HG02798 (cell line): Measurements from ENCODE around the gene CATSPER2.
"Not testable (repeated sequence)": the region's sequence is repeated elsewhere in the genome, so short reads cannot be mapped to it uniquely, and the experiment has no call there.

ENCODE experiments used
- ATAC-seq: cut with Tn5 transposase; IDR thresholded peaks from one replicate; pipeline ENCODE4 v1.9.1; 2021; ENCODE audit warnings: mild to moderate bottlenecking; ENCODE audit not compliant: unreplicated experiment, poor library complexity

Gene CATSPER2

GRCh38 chr15:43648649-43649429 is at the start of gene CATSPER2:
Gene CATSPER2, minus strand, starts transcription at chr15:43648844. Its CDS starts 783 bp downstream, at chr15:43648061.
- ATAC-seq: no peak

DNA sequence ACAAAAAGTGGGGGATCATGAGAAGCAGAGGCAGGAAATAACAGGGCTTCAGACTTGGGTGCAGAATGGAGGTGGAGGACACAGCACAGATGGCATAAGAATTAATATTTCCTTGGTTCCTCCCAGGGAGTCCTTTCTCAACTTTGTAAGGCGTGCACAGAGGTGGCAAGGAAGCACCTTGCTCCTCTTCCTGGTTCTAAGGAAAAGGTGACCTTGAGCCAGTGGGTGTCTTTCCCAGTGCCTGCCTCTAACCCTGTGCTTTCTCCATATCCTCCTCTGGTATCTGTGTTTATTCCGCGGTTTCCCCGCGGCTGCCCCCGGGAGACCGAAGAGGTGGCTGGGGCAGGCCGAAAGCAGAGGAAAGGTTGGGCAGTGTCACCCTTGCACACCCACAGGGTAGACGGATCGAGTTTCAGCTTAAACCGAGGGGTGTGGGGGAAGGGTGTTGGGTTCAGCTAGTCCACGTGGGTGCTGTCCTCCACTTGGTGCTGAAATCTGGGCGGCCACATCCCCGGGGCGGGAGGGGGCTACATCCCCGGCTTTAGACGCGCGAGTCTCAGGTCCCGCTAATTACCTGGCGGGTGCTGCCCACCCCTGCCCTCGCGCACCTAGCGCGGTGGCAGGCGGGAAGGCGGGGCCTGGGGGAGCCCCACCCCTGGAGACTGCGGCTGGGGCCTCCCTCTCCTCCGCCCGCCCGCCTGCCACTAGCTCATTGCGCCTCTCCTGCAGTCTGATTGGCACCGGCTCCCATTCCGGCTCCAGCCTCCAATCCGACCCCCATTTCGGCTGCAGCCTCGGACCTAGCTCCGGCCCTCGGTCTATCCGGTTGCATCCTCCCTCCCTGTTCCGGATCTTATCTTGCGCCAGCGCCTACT is 44.7 kb upstream of the CATSPER2 start, which contains the start of gene CKMT1A:
Gene CKMT1A (plus strand): TSS at position 712 of the 875 bp plus-strand sequence. CDS start 192 bp downstream, outside the sequence.
- ATAC-seq: not testable (repeated sequence)

DNA sequence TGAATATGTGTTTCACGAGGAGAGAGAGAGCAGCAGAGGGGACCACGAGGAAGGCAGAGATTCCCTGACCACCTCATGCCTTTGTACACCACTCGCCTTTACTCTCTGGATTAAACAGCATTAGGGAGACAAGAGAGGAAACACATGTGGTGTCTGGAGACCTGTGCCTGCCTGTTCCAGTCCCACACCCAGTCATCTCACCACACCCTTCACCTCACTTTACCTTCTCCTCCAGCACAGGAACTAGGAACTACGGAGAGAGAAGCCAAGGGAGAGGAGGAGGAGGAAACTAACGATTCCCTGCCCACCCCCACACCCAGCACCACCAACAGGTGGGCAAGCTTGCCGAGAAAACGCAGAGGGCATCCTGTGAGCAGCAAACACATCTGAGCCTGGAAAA is 44.0 kb upstream of the CATSPER2 start:
- ATAC-seq: not testable (repeated sequence)

- ATAC-seq: peak; percentile 99
Observed at GRCh38 chr15:43689604-43690301, 41.1 kb upstream of the CATSPER2 start.

DNA sequence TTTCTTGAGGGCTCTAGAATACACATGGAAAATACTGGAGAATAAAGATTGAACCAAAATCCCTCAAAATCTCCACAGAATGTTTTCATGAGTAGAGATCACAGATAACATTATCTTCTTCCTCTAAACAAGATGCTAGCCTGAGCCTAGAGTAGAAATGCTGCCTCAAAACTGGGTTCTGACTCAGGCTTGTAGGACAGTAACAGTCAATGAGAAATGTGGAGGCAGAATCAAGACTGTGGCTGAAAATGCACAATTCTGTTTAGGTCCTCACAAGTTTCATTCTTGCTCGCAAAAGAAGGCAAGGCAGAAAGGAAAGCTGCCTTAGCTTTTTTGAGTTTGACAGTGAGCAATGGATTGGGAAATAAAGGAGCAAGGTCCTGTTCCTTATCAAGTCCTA is 25.5 kb upstream of the CATSPER2 start:
- ATAC-seq: not testable (repeated sequence)

- ATAC-seq: not testable (repeated sequence)
Observed at GRCh38 chr15:43666177-43666576, 17.5 kb upstream of the CATSPER2 start.

- ATAC-seq: not testable (repeated sequence)
Observed at GRCh38 chr15:43663333-43663732, 14.7 kb upstream of the CATSPER2 start.

- ATAC-seq: not testable (repeated sequence)
Observed at GRCh38 chr15:43662293-43662692, 13.6 kb upstream of the CATSPER2 start.

GRCh38 chr15:43659727-43660126 is 11.1 kb upstream of the CATSPER2 start:
- not testable (repeated sequence) for ATAC-seq

DNA sequence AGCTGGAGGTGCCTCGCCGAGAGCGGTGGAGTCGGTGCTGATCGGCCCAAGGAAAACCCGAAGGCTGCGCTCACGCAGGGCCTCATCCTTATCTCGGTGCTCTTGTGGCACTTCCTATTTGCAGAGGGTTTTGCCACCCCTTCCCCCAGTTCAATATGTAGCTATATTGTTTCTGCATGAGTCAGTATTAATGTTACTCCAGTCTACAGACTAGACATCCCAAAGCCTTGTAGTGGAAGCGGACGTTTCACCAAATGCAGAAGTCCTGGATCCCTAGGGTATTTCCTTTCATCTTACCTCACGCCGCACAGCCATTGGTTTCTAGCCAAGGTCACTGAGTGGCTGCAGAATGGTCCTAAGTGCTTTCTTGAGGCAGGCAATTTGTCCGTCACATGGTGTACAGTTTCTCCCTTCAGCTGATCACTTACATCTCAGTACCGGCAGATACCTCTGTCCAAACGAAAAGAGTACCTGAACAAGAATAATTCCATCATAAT is 834 bp upstream of the CATSPER2 start:
- ATAC-seq: not testable (repeated sequence)

DNA sequence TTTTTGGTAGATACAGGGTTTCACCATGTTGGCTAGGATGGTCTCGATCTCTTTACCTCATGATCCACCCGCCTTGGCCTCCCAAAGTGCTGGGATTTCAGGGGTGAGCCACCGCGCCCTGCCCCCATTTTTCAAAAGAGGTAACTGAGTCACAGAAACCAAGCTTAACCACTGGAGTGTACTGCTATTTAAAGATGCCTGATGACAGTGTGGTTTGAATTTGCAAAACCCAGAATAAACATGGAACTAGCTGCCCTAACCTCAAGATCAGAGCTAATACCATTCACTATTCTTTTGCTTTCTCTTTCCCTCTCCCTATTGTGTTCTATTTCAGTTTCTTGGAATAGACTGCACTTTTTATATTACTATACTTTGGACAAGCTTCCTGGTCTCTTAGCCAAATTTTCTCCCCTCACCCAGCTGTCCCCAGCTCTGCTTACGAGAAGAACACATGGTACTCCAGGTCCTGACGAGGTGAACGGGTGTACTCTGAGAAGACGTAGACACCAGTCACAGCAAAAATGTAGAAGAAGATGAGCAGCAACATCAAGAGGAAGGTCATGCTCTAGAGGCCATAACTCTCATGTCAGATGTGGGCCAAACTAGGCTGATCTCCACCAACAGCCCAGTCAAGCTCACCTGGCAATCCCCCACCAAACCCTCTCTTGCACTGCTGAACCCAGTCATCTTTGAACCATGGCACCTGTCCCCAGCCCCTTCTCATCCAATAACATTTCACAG is 10.0 kb downstream of the CATSPER2 start:
- ATAC-seq: peak; percentile 70

- not testable (repeated sequence) for ATAC-seq
Observed at GRCh38 chr15:43626937-43627336, 21.7 kb downstream of the CATSPER2 start.

DNA sequence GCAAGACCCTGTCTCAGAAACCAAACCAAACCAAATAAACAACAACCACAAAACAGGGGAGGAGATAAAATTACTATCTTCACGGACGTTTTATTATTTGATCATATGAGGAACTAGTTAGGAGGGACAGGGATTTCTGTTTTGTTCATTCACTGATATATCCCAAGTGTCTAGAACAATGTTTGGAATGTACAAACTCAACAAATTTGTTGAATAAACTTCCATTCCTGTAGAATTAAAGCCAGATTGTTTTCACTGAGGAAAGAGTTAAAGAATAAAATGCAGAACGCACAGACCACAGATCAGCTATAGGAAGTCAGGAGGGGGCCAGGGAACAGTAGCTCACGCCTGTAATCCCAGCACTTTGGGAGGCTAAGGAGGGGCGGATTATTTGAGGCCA is 23.5 kb downstream of the CATSPER2 start:
- ATAC-seq: no peak

DNA sequence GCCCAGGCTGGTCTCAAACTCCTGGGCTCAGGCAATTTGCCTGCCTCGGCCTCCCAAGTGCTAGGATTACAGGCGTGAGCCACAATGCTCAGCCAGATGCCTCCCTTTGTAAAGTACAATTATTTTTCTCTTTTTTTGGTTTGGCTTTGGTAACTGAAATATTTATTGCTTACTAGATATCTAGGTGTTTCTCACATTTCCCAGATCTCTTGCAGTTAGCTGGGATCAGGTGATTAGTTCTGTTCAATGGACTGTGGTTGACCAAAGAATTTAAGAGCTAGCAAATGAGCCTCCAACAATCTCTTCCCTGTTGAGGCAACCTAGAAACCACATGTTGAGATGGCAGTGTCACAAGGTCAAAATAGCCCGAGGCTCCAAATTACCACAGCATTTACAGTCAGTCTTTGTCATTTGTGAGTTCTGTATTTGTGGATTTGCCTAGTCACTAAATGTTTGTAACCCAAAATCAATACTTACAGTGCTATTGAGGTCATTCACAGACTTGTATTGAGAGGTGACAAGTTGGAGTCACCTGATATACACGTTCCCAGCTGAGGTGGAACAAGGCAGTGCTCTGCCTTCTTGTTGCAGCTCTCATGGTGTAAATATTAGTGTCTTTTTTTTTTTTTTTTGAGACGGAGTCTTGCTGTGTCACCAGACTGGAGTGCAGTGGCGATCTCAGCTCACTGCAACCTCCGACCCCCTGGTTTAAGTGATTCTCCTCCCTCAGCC is 26.4 kb downstream of the CATSPER2 start:
- not testable (repeated sequence) for ATAC-seq

DNA sequence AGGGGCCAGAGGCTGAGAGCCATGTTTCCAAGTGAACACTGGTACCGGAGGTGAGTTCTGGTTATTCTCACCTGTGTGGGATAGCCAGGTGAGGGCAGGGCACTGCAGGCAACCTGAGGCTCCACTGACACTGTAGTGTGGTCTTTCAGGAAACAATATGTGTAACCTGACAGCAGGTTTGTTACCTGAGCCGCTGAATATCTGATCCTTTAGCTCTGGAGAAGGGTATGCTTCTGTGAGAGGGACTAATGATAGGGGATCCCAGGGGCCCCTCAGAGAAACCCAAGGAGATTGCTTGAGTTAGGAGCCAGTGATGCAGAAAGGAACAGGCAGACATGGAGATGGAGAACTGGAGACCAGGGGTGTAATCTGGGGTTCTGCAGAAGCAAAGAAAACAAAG is 29.9 kb downstream of the CATSPER2 start, which contains the start of gene STRC:
Gene STRC (minus strand): TSS at position 101 of the 400 bp plus-strand sequence. CDS start 78 bp downstream, at position 23.
- ATAC-seq: not testable (repeated sequence)

DNA sequence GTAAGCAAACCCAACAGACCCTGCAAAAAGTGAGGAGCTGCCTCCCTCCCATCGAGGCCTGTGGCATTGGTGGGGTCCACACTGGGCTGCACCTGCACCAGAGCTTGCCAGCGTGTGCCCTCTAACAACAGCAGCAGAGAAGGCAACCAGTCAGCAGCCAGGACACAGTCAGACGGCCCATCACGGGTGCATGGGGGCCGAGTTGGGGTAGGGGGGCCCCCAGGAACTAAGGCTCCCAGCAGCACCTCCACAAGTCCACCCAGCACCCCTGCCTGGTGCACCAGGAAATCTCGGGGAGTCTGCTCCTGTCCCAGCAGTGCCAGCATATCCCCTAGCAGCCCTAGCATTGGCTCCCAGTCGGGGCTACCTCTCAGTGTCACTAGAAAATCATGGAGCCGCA is 30.9 kb downstream of the CATSPER2 start:
- ATAC-seq: not testable (repeated sequence)

GRCh38 chr15:43602233-43602632 is 46.4 kb downstream of the CATSPER2 start:
- ATAC-seq: not testable (repeated sequence)

- not testable (repeated sequence) for ATAC-seq
Observed at GRCh38 chr15:43600200-43600599, 48.4 kb downstream of the CATSPER2 start.

DNA sequence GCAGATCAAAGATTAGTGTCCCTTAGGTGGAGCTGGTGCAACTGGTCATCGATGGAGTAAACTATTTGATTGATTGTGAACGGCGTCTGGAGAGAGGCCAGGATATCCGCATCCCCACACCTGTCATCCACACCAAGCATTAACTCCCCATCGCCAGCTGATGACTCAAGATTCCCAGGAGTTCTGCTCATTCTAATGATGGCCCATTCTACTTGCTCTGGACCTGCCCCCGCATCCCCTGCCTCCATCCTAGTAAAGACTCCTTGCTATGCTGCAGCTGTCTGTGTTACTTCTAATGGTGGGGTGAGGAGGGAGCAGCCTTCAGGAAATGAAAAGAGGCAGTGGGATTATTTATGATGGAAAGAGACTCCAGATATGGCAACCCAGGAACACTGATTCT is 49.5 kb downstream of the CATSPER2 start:
- not testable (repeated sequence) for ATAC-seq
